NCI-H510A treated with DMSO at 0.1 percent for 48 hours (cell line): ENCODE data around the gene FBF1.
"Not testable (repeated sequence)": the region's sequence is repeated elsewhere in the genome, so short reads cannot be mapped to it uniquely, and the experiment has no call there.

Source experiments
- DNase-seq: peaks from one replicate; lab custom pipeline; 2025; lab: John Stamatoyannopoulos, UW

FBF1 gene, protein sequence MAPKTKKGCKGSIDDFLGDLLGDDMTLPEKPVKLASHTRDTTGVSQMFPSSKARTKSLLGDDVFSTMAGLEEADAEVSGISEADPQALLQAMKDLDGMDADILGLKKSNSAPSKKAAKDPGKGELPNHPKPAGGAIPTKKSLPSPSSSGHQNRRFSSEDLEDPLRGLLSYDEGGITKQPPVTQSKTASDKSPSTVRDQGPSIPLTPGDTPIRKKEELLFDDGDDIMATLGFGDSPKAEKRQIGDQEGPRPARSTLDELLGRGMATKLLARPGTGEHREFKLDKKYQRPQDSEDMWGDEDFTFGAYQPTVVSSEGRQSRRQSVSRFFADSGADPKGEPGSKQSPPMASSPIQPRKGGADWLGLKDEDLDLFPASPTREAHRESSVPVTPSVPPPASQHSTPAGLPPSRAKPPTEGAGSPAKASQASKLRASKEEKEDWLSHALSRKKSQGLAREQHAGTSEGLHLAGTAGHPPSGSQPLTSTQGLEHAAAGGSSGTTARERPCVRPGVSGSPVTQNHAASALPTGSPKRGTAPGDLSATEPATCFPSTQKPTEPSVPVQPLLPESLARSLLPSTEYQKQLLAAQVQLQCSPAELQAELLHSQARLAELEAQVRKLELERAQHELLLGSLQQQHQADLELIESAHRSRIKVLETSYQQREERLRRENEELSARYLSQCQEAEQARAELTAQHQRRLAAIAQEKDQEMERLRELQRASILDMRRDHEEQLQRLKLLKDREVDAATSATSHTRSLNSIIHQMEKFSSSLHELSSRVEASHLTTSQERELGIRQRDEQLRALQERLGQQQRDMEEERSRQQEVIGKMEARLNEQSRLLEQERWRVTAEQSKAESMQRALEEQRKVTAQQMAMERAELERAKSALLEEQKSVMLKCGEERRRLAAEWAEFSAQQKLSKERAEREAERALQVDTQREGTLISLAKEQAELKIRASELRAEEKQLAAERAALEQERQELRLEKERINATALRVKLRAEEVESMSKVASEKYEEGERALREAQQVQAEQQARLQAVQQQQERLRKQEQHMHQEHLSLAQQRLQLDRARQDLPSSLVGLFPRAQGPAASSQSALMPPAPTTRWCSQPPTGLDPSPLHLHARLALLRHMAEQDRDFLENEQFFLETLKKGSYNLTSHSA

DNA sequence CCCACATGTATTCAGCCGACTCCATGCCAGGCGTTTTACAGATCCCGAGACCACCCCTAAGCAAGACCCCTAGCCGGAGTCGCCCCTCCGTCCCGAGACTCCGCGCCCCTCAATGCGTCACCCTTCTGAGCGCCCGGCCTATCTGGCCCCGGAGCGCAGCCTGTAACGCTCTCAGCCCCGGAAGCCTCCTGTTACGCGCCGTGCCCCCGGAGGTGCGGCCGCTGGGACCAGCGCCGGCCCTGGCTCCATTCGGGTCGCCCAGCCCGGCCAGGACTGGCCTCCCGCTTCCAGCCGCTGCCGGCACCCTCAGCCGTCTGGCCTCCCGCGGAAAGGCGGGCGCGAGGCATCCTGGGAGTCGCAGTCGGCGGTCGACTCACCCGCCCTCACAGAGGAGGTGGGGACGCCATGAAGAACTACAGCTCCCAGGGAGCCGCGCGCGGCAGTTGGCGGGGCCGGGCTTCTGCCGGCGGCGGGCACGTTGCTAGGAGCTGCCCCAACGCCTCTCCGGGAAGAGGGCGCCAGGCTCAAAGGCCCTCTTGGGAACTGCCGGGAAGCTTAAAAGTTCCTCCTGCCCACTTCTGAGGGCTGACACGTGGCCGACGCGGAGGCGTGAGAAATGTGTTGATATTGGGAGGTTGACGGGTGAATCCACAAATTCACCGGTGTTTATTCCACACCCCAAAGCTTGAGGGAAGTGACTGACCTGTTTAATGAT is at the start of gene FBF1:
Gene FBF1 (minus strand): TSS at position 316 of the 715 bp plus-strand sequence. CDS start 2,893 bp downstream, outside the sequence.
- peak; percentile 93 for DNase-seq

DNA sequence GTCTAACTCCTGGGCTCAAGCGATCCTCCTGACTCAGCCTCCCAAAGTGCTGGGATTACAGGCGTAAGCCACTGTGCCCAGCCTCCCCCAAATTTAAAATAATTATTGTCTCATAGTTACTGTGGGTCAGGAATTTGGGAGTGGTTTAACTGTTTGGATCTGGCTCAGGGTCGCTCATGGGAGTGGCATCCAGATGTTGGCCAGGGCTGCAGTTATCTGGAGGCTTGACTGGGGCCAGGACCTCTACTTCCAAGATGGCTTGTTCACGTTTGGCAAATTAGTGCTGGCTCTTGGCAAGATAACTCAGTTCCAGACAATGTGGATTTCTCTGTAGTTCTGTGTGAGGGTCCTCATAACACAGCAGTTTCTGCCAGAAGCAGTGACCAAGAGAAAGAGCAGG is 46.2 kb upstream of the FBF1 start:
- DNase-seq, result no peak

DNA sequence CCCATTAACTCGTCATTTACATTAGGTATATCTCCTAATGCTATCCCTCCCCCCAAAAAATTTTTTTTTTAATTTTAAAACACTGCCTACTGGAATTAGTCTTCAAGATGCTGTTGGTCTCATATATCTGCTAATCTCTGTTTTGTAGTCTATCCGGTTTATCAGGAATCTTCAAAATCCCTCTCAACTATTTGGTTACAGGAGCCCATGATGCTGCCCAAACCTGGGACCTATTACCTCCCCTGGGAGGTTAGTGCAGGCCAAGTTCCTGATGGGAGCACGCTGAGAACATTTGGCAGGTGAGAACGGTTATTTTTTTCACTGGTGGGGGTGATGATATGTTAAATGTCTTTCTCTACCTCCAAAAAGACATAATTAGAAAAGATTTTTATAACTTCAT is 45.1 kb upstream of the FBF1 start:
- no peak for DNase-seq

DNA sequence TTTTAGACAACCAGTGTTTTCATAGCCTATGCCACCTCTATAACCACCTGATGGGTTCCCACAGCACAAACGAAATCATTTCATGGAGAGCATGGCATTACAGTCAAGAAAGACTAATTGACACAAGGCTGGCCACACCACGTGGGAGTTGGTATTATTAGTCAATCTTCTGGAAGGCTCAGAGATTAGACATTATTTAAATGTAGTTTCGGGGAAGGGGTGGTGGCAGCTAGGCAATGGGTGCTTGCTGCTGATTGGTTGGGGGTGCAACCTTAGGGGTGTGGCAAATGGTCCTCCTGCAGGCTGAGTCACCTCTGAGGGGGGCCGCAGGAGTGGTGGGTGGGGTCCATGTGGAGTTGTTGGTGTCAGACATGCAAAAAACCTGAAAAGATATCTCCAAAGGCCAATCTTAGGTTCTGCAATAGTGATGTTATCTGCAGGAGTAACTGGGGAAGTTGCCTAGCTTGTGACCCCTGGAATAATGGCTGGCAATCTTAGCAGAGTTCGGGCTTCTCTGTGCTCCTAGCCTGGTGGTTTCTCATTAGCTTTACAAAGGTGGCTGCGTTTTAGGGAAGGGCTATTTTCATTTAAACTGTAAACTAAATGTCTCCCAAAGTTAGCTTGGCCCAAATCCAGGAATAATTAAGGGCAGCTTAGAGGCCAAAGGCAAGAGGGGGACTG is 42.8 kb upstream of the FBF1 start:
- no peak for DNase-seq

DNA sequence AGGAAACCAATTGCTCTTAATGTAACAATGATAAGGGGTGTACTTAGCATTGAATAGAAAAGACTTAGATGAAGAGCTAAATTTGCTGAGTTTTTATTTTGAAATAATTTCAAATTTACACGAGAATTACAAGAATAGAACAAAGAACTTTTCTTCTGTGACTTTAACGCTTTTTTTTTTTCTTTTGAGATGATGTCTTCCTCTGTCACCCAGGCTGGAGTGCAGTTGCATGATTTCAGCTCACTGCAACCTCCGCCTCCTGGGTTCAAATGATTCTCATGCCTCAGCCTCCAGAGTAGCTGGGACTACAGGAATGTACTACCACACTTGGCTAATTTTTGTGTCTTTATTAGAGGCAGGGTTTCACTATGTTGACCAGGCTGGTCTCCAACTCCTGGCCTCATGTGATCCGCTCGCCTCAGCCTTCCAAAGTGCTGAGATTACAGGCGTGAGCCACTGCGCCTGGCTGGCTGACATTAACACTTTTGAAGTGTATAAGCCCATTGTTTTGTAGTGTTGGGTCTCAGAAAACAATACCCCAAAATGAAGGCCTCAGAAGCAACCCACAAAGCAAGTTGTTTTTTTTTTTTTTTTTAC is 40.3 kb upstream of the FBF1 start:
- no peak for DNase-seq

DNA sequence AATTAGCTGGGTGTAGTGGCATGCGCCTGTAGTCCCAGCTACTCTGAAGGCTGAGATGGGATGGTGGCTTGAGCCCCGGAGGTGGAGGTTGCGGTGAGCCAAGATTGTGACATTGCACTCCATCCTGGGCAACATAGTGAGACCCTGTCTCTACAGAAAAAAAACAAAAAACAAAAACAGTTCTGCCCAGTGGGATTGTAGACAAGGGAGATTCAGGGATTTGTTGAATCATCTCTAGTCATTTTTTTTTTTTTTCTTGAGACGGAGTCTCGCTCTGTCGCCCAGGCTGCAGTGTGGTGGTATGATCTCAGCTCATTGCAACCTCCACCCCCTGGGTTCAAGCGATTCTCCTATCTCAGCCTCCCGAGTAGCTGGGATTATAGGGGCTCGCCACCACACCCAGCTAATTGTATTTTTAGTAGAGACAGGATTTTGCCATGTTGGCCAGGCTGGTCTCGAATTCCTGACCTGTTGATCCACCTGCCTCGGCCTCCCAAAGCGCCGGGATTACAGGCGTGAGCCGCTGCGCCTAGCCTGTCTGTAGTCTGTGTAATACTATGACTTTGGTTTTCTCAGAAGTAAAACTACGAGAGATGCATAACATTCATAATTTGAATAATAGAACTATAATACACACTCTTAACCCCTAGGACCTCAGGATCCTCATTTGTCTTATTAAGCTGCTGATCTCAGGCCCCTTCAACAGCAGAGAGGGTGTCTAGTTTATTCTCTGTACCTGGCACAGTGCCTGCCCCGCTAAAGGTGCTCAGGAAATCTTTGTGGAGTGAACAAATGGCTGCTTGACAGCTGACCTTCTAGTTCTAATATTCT is 39.6 kb upstream of the FBF1 start:
- peak; percentile 7 for DNase-seq

DNA sequence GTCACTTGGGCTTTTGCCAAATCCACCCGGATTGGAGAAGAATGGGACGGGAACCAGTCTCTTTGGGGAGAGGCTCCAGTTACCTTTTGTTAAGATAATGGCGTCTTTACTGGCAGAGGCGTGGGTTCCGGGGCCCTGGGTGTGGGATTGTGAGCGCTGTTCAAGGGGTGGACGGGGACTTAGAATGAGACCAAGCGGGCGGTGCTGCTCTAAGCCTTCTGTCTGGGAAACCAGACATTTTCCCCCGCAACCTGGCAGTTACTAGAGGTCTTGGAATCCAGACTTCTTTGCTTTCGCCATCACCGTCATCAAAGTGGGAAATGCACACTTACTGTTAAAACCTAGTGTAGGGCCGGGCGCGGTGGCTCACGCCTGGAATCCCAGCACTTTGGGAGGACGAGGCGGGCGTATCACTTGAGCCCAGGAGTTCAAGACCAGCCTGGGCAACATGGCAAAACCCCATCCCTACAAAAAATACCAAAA is 38.9 kb upstream of the FBF1 start:
- no peak for DNase-seq

DNA sequence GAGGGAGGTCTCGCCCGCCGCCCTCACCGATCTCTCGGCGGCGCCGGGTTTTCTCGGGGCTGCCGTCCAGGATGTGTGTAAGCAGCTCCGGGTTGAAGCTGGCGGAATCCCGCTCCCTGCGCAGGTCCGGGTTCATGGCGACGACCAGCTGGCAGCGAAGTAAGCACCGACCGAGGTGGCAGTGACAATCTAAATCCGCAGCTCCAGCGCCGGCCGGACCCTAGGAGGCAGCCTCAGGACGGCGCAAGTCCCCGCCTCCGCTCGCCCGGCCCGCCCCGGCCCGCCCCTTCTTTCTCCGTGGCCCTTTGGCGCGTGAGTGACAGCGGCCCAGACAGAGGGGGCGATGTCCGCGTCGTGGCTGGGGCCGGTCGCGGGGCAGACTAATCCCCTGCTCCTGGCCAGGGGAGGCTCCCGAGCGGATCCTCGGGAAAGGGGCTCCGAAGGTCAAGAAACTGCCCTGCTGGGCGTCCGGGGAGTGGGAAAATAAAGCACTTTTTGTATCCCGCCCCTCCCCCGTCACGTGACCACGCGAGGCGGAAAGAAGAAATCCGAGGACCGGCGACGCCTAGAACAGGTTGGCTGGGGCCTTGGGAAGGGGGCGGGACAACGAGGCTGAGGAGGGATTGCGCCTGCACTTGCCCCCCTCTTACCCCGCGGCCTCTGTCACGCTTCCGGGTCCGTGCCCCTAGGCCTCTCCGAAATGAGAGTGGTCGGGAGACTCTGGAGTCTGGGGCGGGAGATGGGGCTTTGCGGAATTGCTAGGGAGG is 38.3 kb upstream of the FBF1 start, which contains the start of the genes ACOX1 and TEN1:
Gene ACOX1 (minus strand): TSS at position 229 of the 767 bp plus-strand sequence. CDS start 93 bp downstream, at position 136.
Gene TEN1 (plus strand): TSS at position 303 of the 767 bp plus-strand sequence. CDS start 6,953 bp downstream, outside the sequence.
- peak; percentile 94 for DNase-seq

DNA sequence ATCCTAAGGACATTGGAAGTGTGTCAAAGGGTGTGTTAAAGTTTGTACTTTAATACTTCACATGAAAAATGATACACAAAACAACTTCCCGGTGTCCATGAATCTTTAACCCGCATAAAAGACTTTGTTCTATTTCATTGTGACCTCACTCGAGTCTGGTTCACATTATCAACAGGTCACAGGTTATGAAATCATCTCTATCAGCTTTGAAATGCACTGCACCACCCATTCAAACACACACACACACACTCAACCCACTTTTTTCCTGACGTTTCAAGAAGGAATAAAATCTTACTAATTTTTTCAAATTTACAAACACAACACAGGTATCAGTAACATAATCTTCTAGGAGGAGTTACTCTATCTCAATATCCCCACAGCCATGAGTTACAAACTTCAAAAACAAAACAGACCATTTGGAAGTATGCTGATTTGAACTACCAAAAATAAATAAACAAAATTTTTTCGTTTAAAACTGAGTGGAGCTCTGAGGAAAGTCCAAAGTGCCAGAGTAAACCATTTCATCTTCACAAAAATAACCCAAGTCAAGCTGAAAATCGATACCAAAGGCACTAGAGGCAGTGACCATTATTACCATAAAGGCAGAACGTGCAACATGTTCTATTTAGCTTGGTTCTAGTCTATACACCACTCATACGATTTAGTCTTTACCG is 35.5 kb upstream of the FBF1 start:
- no peak for DNase-seq

DNA sequence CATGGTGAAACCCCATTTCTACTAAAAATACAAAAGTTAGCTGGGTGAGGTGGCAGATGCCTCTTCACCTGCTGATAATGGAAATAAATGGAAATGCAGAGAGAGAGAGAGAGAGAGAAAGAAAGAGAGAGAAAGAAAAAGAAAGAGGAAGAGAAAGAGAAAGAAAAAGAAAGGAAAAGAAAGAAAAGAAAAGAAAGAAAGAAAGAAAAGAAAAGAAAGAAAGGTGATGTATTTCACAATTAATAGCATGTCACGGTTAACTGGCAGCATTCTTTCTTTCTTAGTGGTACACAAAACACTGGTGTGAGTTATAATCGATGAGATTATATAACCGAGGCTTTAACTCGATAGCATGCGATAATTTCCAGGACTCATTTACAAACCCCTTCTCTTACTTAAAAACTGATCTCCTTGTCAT is 34.9 kb upstream of the FBF1 start:
- DNase-seq, result no peak

DNA sequence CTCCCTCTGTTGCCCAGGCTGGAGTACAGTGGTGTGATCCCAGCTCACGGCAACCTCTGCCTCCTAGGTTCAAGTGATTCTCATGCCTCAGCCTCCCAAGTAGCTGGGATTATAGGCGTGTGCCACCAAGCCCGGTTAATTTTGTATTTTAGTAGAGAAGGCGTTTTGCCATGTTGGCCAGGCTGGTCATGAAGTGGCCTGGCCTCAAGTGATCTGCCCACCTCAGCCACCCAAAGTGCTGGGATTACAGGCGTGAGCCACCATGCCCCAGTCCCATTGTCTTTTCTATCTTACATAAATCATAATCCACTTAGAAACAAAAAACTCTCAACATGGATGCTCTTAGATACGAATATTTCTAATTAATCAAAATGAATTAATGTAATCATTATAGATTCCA is 34.3 kb upstream of the FBF1 start:
- not testable (repeated sequence) for DNase-seq

DNA sequence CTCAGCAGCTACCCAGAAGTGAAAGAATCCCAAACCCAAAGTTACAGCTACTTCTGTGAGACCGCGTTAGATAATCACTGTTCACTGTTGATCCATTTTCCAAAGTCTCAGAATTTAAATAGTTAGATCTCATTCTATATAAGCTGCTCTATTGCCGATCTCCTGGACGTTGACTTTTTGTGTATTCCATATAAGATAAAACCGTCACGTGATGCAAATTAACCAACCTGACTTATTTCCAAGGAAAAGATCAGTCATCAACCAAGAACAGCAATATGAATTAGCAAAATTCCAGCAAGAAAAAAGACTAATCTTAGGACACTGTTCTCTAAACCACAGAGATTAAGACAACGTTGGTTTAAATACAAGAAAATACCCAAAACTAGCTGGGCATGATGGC is 29.8 kb upstream of the FBF1 start:
- DNase-seq, result no peak

DNA sequence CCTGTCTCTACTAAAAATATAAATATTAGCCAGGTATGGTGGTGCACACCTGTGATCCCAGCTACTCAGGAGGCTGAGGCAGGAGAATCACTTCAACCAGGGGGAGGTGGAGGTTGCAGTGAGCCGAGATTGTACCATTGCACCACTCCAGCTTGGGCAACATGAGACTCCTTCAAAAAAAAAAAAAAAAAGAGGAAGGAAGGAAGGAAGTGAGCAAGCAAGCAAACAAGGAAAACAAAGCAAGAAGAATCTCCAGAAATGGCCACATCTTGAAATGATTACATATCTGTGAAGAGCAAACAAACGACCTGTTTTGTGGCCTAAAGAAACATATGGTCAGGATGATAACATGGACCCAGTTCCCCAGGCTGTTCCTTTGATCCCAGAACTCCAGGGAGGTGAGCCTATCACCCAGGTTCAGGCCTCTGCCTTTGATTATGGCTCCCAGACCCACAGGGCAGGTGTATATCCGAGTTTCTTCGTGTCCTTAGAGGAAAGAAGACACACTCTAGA is 29.2 kb upstream of the FBF1 start:
- DNase-seq, result no peak

DNA sequence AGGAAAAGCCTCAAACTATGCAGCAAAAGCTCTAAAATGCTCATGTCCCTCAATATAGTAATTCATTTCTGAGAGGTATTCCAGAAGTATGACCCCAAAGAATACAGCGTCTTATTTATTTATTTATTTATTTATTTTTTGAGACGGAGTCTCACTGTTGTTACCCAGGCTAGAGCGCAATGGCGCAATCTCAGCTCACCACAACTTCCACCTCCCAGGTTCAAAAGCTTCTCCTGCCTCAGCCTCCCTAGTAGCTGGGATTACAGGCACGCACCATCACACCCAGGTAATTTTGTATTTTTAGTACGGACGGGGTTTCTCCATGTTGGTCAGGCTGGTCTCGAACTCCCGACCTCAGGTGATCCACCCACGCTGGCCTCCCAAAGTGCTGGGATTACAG is 28.2 kb upstream of the FBF1 start:
- DNase-seq, result not testable (repeated sequence)

DNA sequence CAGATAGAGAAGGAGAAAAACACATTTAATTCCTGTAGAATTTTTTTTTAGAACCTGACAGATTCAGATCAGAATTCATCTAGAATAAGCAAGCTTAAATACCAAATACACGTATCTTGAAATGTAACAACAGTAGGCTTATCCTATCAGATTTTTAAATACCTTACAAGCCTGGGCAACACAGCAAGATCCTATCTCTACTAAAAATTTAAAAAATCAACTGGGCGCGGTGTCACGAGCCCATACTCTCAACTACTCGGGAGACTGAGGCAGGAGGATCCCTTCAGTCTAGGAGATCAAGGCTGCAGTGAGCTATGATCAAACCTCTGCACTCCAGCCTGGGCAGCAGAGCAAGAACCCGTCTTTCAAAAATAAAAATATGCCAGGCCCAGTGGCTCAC is 24.6 kb upstream of the FBF1 start:
- DNase-seq, result no peak

DNA sequence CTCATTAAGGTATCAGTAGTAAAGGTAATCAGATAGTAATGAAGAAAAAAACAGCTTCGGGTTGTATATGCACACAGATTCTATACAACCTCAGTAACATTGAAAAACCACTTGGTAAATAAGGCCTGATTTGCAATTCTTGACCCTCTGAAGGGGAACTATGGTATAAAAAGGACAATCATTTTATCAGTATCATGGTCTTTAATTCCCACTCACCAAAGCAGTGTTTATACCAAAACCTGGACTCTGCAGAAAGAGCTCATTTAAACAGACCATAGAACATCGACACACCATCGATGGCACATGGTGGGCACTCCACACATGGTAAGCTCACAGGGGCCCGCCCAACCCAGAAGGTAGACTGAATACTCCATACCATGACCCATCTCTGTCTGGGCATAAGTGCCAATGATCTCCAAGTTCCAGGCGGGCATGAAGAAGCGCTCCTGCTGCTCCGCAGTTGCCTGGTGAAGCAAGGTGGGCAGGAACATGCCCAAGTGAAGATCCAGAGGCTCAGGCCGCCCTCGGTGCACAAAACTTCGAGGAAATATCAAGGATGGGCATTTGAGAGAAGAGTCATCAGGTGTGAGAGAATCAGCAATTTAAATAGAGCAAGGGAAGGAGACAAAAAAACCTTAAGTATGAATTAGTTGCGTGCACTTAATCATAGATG is 19.1 kb upstream of the FBF1 start:
- no peak for DNase-seq
